Measurements from ENCODE around the gene TMEM254.

TMEM254 gene

GRCh38 chr10:80136134-80136571 lies 57.7 kb downstream of the TMEM254 start:
- DNase-seq = no peak

GRCh38 chr10:80137031-80137862 lies 58.8 kb downstream of the TMEM254 start:
- no peak for DNase-seq

- DNase-seq = no peak
Measured at GRCh38 chr10:80137920-80138319, 59.5 kb downstream of the TMEM254 start.

- DNase-seq = no peak
Measured at GRCh38 chr10:80139265-80139664, 60.8 kb downstream of the TMEM254 start.

- no peak for DNase-seq
Measured at GRCh38 chr10:80140251-80140650, 61.8 kb downstream of the TMEM254 start.

GRCh38 chr10:80141696-80142460 lies 63.4 kb downstream of the TMEM254 start:
- no peak for DNase-seq
